Spinal cord (tissue), 10 donors: ENCODE results near the gene LOXL3. TPM values are rescaled to one million over a fixed set of nuclear protein-coding genes. Genes with fewer than 3 reads are reported as not detected.
A peak's percentile ranks its signal among the peaks of the same experiment; 100 is the strongest.

Source experiments
- DNase-seq, 6 donors: peaks; one replicate each; pipeline versions ENCODE4 v3.0.0 to v3.0.0-alpha.2; 2013 to 2015; ENCODE audit warnings: low spot score in 6 of 6, low read depth in 4 of 6
- H3K27ac ChIP-seq: one replicate; pipeline ENCODE4 v1.5.1; 2013; ENCODE audit warnings: low read depth, low read length, control low read depth
- H3K27me3 ChIP-seq: one replicate; pipeline ENCODE4 v1.6.1; 2013; ENCODE audit warnings: low read length; ENCODE audit not compliant: control insufficient read depth, insufficient read depth
- H3K36me3 ChIP-seq: one replicate; pipeline ENCODE4 v1.6.1; 2013; ENCODE audit warnings: low read length; ENCODE audit not compliant: control insufficient read depth, insufficient read depth
- H3K4me1 ChIP-seq: one replicate; pipeline ENCODE4 v1.6.1; 2013; ENCODE audit warnings: low read length; ENCODE audit not compliant: control insufficient read depth, insufficient read depth
- H3K4me3 ChIP-seq: one replicate; pipeline ENCODE4 v1.5.1; 2013; ENCODE audit warnings: low read depth, low read length, control low read depth
- H3K9me3 ChIP-seq: one replicate; pipeline ENCODE4 v1.6.1; 2013; ENCODE audit warnings: low read length; ENCODE audit not compliant: control insufficient read depth, insufficient read depth
- WGBS: methylation state at CpG from one replicate; pipeline ENCODE4 v1.1.5; 2013; ENCODE audit warnings: missing lambda C conversion rate; ENCODE audit not compliant: insufficient coverage; 5-methylcytosine and 5-hydroxymethylcytosine counted together
- polyA plus RNA-seq, 2 donors: library from polyadenylated mRNA; unstranded; fragments of 120-200 nt; gene quantifications; one replicate each; pipeline ENCODE4 v1.2.1, GENCODE V29; 2013; ENCODE audit not compliant: insufficient read length in 2 of 2
- total RNA-seq, 2 donors: library from RNA; depleted of rRNA in 1 of 2; stranded (reverse); fragments of 120-200 nt in 1 of 2; fragments of >200 nt in 1 of 2; gene quantifications; one replicate each; pipeline versions ENCODE4 v1.2.3 to v1.2.4, GENCODE V29; 2013 to 2014
- donor health status: healthy.

Gene LOXL3
- total and polyA plus RNA-seq, 4 donors: 10.5 to 18.8 (median 18.1) TPM

GRCh38 chr2:74512744-74513604 lies 40.8 kb downstream of the LOXL3 start:
- H3K4me3 ChIP-seq: no peak overlapping the region
- peaks cover 34% of the 10 kb centered on the region for H3K4me1 ChIP-seq
- WGBS: under 1% methylated on average over 34 of the region's 36 CpGs
- no peaks in the 10 kb centered on the region for H3K9me3 ChIP-seq
- peaks cover 92% of the 10 kb centered on the region for H3K27me3 ChIP-seq
- H3K27ac ChIP-seq: no peak overlapping the region
- DNase-seq: no peak
- no peaks in the 10 kb centered on the region for H3K36me3 ChIP-seq

DNA sequence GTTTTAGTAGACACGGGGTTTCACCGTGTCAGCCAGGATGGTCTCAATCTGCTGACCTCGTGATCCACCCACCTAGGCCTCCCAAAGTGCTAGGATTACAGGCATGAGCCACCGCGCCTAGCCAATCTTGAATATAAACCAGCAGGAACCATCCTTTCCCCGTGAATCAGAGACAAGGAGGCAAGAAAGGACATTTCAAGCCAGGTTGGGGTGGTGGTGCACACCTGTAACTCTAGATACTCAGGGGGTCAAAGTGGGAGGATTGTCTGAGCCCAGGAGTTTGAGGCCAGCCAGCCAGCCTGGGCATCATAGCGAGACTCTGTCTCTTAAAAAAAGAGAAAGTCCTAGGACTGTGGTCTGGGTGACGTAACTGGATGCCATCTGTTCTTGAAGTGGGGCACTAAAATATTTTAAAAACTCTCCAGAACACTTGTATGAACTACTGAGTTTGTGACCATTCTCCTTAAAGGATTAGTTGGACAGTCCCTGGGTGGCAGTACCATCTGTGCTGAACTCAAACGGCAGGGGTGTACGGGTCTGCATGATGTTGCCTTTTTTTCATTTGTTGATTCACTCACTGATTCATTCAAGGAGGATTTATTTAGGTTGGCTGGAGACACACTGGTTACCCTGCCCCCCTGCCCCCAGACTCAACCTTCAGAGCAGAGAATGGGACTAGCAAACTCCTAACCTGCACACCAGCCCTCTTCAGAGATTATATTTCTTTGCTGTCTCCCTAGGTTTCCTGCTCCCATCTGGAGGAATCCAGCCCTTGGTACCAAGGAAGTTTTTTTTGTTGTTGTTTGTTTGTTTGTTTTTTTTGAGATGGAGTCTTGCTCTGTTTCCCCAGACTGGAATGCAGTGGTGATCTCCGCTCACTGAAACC lies 42.4 kb downstream of the LOXL3 start:
- WGBS: 35% methylated on average over 7 of the region's 11 CpGs
- Histone ChIP-seq H3K27me3 (peaks cover 81% of the 10 kb centered on the region), H3K4me3 (no peak overlapping the region), H3K4me1 (peaks cover 42% of the 10 kb centered on the region), H3K36me3 (no peaks in the 10 kb centered on the region), H3K27ac (no peak overlapping the region), H3K9me3 (no peaks in the 10 kb centered on the region)
- no peak for DNase-seq

- Histone ChIP-seq H3K9me3 (no peaks in the 10 kb centered on the region), H3K27me3 (peaks cover 79% of the 10 kb centered on the region), H3K36me3 (peaks cover 9% of the 10 kb centered on the region), H3K4me1 (peaks cover 42% of the 10 kb centered on the region), H3K4me3 (no peak overlapping the region), H3K27ac (no peak overlapping the region)
- WGBS: 84% methylated on average over 4 of the region's 4 CpGs
- DNase-seq: no peak
Observed at GRCh38 chr2:74510272-74510671, 43.5 kb downstream of the LOXL3 start.

DNA sequence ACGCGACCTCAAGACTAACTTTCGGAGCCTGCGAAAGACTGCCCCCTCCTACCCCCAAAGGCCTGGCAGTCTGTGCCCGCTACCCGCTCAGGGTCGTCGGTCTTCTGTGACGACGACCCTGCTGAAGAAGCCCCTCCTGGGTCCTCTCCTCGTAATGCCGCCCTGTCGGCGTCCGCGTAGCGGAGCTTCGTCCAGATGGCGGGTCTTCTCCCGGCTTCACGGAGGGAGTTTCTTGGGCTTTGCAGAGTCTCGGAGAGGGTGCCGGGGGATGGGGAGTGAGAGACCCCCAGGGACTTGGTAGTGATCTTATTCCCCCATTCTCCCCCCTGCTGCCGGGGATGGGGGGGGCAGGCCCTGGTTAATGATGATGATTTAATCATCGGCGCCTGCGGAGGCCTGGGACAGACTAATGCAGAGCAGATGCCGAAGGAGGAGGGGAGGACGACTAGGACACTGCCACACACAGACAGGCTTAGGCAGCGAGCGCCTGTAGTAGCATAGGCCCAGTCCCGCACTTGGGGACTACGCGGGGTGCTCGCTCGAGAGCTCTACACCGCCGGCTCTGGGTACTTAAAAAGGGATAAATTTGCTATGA lies 45.7 kb downstream of the LOXL3 start:
- H3K4me1 ChIP-seq: peaks cover 42% of the 10 kb centered on the region
- 1% methylated on average over 29 of the region's 38 CpGs for WGBS
- H3K27me3 ChIP-seq: peaks cover 79% of the 10 kb centered on the region
- peak overlapping the region; percentile 100 for H3K4me3 ChIP-seq
- H3K27ac ChIP-seq: peak overlapping the region; percentile 100
- H3K36me3 ChIP-seq: peaks cover 15% of the 10 kb centered on the region
- DNase-seq: peak in 1 of 6 donors; percentile 69
- no peaks in the 10 kb centered on the region for H3K9me3 ChIP-seq

- whole genome bisulfite sequencing: under 1% methylated on average over 49 of the region's 56 CpGs
- peaks cover 49% of the 10 kb centered on the region for H3K4me1 ChIP-seq
- H3K27ac ChIP-seq: peak within 1 kb of the TSS; percentile 100
- DNase-seq: peak; percentile 98 to 100 (median 98)
- H3K4me3 ChIP-seq: peak within 1 kb of the TSS; percentile 100
- H3K9me3 ChIP-seq: no peaks in the 10 kb centered on the region
- H3K36me3 ChIP-seq: peaks cover 15% of the 10 kb centered on the region
- peaks cover 80% of the 10 kb centered on the region for H3K27me3 ChIP-seq
Observed at GRCh38 chr2:74507145-74507925, 46.4 kb downstream of the LOXL3 start, which contains the start of gene PCGF1. PCGF1 (minus strand) TSS chr2:74507695; CDS start chr2:74507668, 27 bp downstream.

DNA sequence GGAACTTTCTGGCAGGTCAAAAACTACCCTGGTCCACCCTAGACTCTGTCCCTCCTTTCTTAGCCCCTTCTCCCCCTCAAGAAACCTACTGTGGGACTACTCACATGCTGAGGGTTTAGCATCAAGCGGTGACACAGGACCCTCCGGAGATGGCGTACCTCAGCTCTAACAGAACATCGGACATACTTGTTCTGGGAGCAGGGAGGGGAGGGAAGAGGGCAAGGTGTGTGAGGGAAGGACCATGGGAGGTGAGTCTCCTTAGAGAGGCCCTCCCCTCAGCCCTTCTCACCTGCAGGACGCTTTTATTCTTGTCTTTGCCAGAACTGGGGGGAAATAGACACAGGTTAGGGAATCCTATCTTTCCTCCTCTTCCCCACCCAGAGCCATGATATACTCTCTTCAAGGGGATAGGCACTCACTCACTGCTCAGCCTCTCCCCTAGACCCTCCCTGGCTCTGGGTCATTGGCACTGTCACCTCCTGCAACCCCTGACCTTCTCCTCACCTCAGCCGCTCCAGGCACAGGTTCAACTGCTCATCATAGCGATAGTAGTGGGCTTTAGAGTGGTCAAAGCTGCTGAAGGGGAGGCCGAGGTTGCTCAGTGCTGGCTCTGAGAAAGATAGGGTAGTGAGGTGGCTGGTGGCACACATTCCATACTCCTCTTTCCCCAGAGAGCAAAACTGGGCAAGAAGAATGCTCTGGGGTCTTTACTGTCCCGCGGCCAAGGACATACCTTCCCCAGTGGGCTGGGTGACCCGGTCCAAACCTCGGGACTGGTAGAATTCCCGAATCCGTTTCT lies 48.1 kb downstream of the LOXL3 start:
- H3K4me3 ChIP-seq: no peak overlapping the region
- no peak for DNase-seq
- peaks cover 15% of the 10 kb centered on the region for H3K36me3 ChIP-seq
- no peaks in the 10 kb centered on the region for H3K9me3 ChIP-seq
- H3K27ac ChIP-seq: no peak overlapping the region
- WGBS: no CpG with 5 or more reads among the region's 14 CpGs
- H3K27me3 ChIP-seq: peaks cover 80% of the 10 kb centered on the region
- H3K4me1 ChIP-seq: peaks cover 55% of the 10 kb centered on the region

DNA sequence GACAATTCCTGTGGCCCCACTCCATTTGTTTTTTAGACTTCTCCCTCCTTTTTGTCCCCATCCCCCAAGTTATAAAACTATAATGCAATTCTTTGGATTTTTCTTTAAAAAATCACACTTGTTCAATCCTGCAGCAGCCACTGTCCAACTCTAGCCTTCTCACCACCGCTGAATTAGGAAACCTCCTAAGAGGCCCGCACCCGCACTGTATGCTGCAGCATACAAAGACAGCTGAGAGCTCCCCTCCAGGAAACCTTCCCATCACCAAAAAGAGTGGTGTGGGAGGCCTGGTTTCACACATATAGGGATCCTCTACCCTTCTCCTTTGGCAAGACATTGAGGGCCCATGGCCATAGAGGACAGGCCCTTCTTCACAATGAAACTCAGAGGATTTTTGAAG lies 49.2 kb downstream of the LOXL3 start:
- H3K4me1 ChIP-seq: peaks cover 62% of the 10 kb centered on the region
- H3K4me3 ChIP-seq: no peak overlapping the region
- 83% methylated on average over 1 of the region's 3 CpGs for WGBS
- H3K27me3 ChIP-seq: peaks cover 80% of the 10 kb centered on the region
- H3K27ac ChIP-seq: no peak overlapping the region
- no peaks in the 10 kb centered on the region for H3K9me3 ChIP-seq
- H3K36me3 ChIP-seq: peaks cover 15% of the 10 kb centered on the region
- no peak for DNase-seq

DNA sequence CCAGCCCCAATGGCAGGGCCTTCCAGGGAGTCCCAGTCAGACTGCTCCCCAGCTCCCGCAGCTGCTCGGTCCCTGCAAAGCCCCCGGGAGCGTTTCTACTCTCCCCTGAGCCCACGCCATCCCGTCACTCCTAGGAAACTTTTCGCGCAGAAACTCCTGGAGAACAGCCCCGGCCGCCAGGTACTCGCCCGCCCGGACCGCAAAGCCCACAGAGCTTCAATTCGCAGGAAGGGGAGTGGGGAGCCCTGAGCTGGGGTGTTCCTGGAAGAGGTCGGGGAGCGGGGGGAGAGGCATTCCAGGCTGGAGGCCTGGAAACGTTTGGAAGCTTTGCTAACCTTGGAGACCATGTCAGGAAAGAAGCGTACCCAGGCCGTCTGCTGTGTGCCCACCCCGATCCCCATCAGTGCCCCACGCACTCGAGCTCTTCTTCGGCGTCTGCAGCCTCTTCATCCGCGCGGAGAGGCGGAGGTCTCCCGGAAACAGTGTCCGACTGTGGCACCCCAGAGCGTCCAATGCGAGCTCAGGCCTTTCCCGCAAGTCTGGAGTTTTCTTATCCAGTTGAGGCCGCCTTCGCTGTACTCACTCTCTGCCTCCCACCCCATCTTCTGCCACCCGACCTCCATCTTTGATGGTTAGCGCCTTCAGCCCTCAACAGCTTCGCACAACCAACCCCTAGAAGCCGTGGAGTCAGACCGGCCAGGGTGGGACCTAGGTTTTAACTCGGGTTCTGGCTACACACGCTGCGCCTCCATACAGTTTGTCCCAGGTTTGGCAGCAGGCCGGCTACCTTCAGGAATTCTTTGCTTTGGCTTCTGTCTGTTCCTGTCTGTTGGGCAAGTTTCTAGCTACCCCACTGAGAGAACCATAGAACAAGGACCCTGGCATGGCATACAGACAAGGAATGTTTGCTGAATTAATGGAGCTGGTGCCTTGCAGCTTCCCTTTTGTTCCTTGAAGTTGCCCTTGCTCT lies 50.0 kb downstream of the LOXL3 start:
- 21% methylated on average over 44 of the region's 45 CpGs for WGBS
- peak overlapping the region; percentile 45 for H3K4me3 ChIP-seq
- DNase-seq: no peak
- H3K27me3 ChIP-seq: peaks cover 83% of the 10 kb centered on the region
- H3K27ac ChIP-seq: no peak overlapping the region
- H3K36me3 ChIP-seq: peaks cover 15% of the 10 kb centered on the region
- peaks cover 70% of the 10 kb centered on the region for H3K4me1 ChIP-seq
- no peaks in the 10 kb centered on the region for H3K9me3 ChIP-seq
